ACHN (cell line): Measurements from ENCODE around the gene KCTD10.
A peak's percentile ranks its signal among the peaks of the same experiment; 100 is the strongest.

ENCODE experiments used
- DNase-seq: peaks from one replicate; pipeline ENCODE4 v3.0.0-alpha.2; 2015
- in situ Hi-C: cut with HindIII; loops from 2 replicates; pipeline ENCODE4 v1.10.0; 2017; ENCODE audit warnings: low sequenced_read_pairs, low pct_ligation_motif_present, low pct_unique_long_range_greater_than_20kb

The KCTD10 gene

GRCh38 chr12:109477185-109477962 is at the start of gene KCTD10, which contains the start of gene UBE3B:
TSS of gene KCTD10 (minus strand) at chr12:109477300. CDS start at chr12:109477262, 38 bp downstream.
TSS of gene UBE3B (plus strand) at chr12:109477634. CDS start at chr12:109483552, 5,918 bp downstream.
- DNase-seq = peak; percentile 96
- in situ Hi-C loops = no loop called here

- DNase-seq = no peak
- in situ Hi-C loops = no loop called here
These were observed 48.1 kb upstream of the KCTD10 start for GRCh38 chr12:109525279-109525585.

- no peak for DNase-seq
- in situ Hi-C loops = loop anchor here (25.0 kb wide), 1 partner anchor 263 kb away; no protein-coding TSS in a partner anchor
These were observed 47.6 kb upstream of the KCTD10 start for GRCh38 chr12:109524466-109525278.

- DNase-seq = no peak
- in situ Hi-C loops = loop anchor here (25.0 kb wide), 1 partner anchor 264 kb away; no protein-coding TSS in a partner anchor
These were observed 46.4 kb upstream of the KCTD10 start for GRCh38 chr12:109523504-109523903.

GRCh38 chr12:109523071-109523470 is 46.0 kb upstream of the KCTD10 start:
- DNase-seq = no peak
- in situ Hi-C loops = loop anchor here (25.0 kb wide), 1 partner anchor 264 kb away; no protein-coding TSS in a partner anchor

GRCh38 chr12:109521831-109522230 is 44.7 kb upstream of the KCTD10 start:
- in situ Hi-C loops = loop anchor here (25.0 kb wide), 1 partner anchor 265 kb away; no protein-coding TSS in a partner anchor
- DNase-seq = no peak

GRCh38 chr12:109519787-109520186 is 42.7 kb upstream of the KCTD10 start:
- no peak for DNase-seq
- in situ Hi-C loops = loop anchor here (25.0 kb wide), 1 partner anchor 268 kb away; no protein-coding TSS in a partner anchor

- in situ Hi-C loops = loop anchor here (25.0 kb wide), 1 partner anchor 268 kb away; no protein-coding TSS in a partner anchor
- peak; percentile 65 for DNase-seq
These were observed 41.9 kb upstream of the KCTD10 start for GRCh38 chr12:109518820-109519665.

- no peak for DNase-seq
- in situ Hi-C loops = loop anchor here (25.0 kb wide), 1 partner anchor 270 kb away; no protein-coding TSS in a partner anchor
These were observed 40.5 kb upstream of the KCTD10 start for GRCh38 chr12:109517619-109518018.

- DNase-seq = no peak
- in situ Hi-C loops = loop anchor here (25.0 kb wide), 1 partner anchor 273 kb away; no protein-coding TSS in a partner anchor
These were observed 36.9 kb upstream of the KCTD10 start for GRCh38 chr12:109513977-109514376.

GRCh38 chr12:109513051-109513450 is 36.0 kb upstream of the KCTD10 start:
- in situ Hi-C loops = loop anchor here (25.0 kb wide), 1 partner anchor 274 kb away; no protein-coding TSS in a partner anchor
- DNase-seq = no peak

- DNase-seq = no peak
- in situ Hi-C loops = loop anchor here (25.0 kb wide), 1 partner anchor 275 kb away; no protein-coding TSS in a partner anchor
These were observed 35.5 kb upstream of the KCTD10 start for GRCh38 chr12:109512608-109513007.

- in situ Hi-C loops = loop anchor here (25.0 kb wide), 1 partner anchor 277 kb away; no protein-coding TSS in a partner anchor
- DNase-seq = no peak
These were observed 33.1 kb upstream of the KCTD10 start for GRCh38 chr12:109510196-109510595.

GRCh38 chr12:109504068-109504467 is 27.0 kb upstream of the KCTD10 start:
- DNase-seq = no peak
- in situ Hi-C loops = loop anchor here (25.0 kb wide), 1 partner anchor 283 kb away; no protein-coding TSS in a partner anchor

GRCh38 chr12:109503611-109504010 is 26.5 kb upstream of the KCTD10 start:
- DNase-seq = no peak
- in situ Hi-C loops = loop anchor here (25.0 kb wide), 1 partner anchor 284 kb away; no protein-coding TSS in a partner anchor

GRCh38 chr12:109502332-109502731 is 25.2 kb upstream of the KCTD10 start:
- DNase-seq = no peak
- in situ Hi-C loops = loop anchor here (25.0 kb wide), 1 partner anchor 285 kb away; no protein-coding TSS in a partner anchor

- in situ Hi-C loops = loop anchor here (25.0 kb wide), 1 partner anchor 286 kb away; no protein-coding TSS in a partner anchor
- DNase-seq = no peak
These were observed 24.2 kb upstream of the KCTD10 start for GRCh38 chr12:109501299-109501698.
